Adipocyte (in vitro differentiated cells): ENCODE results near the gene LKAAEAR1.

Experiments used
- DNase-seq: peaks from one replicate; pipeline ENCODE4 v3.0.0-alpha.2; 2015; ENCODE audit warnings: low read depth
- H3K27me3 ChIP-seq: replicated peaks from 2 replicates; pipeline ENCODE4 v1.7.0; 2013; ENCODE audit warnings: mild to moderate bottlenecking, low read length, moderate library complexity; ENCODE audit not compliant: control insufficient read depth, insufficient read depth
- H3K36me3 ChIP-seq: 2 replicates; pipeline ENCODE4 v1.7.0; 2013; ENCODE audit warnings: low read length, mild to moderate bottlenecking, moderate library complexity; ENCODE audit not compliant: control insufficient read depth, insufficient read depth, severe bottlenecking
- H3K4me1 ChIP-seq: 2 replicates; pipeline ENCODE4 v1.7.0; 2013; ENCODE audit warnings: mild to moderate bottlenecking, low read length, moderate library complexity; ENCODE audit not compliant: control insufficient read depth, insufficient read depth
- H3K4me3 ChIP-seq: 2 replicates; pipeline ENCODE4 v1.7.0; 2013; ENCODE audit warnings: mild to moderate bottlenecking, low read length, moderate library complexity
- H3K9ac ChIP-seq: 2 replicates; pipeline ENCODE4 v1.7.0; 2013; ENCODE audit warnings: mild to moderate bottlenecking, low read length, moderate library complexity
- H3K9me3 ChIP-seq: 2 replicates; pipeline ENCODE4 v1.7.0; 2013; ENCODE audit warnings: mild to moderate bottlenecking, low read length, moderate library complexity; ENCODE audit not compliant: control insufficient read depth

Gene LKAAEAR1

GRCh38 chr20:64040231-64041039, 43.8 kb downstream of the LKAAEAR1 start:
- peaks cover 30% of the 10 kb centered on the region for H3K27me3 ChIP-seq
- DNase-seq, result no peak
- no peaks in the 10 kb centered on the region for H3K36me3 ChIP-seq
- no peak overlapping the region for H3K4me3 ChIP-seq
- H3K4me1 ChIP-seq, result peaks cover 8% of the 10 kb centered on the region
- no peak overlapping the region for H3K9ac ChIP-seq
- no peaks in the 10 kb centered on the region for H3K9me3 ChIP-seq

- Histone ChIP-seq H3K4me1 (peaks cover 8% of the 10 kb centered on the region), H3K27me3 (peaks cover 30% of the 10 kb centered on the region), H3K9ac (no peak overlapping the region), H3K36me3 (peaks cover 6% of the 10 kb centered on the region), H3K4me3 (no peak overlapping the region), H3K9me3 (no peaks in the 10 kb centered on the region)
- no peak for DNase-seq
Observed at GRCh38 chr20:64039293-64040160, 44.7 kb downstream of the LKAAEAR1 start.

- no peak overlapping the region for H3K9ac ChIP-seq
- H3K4me3 ChIP-seq, result peak overlapping the region; percentile 41
- DNase-seq, result peak; percentile 79
- peaks cover 13% of the 10 kb centered on the region for H3K4me1 ChIP-seq
- H3K27me3 ChIP-seq, result peaks cover 27% of the 10 kb centered on the region
- peaks cover 6% of the 10 kb centered on the region for H3K36me3 ChIP-seq
- no peaks in the 10 kb centered on the region for H3K9me3 ChIP-seq
Observed at GRCh38 chr20:64038565-64039292, 45.5 kb downstream of the LKAAEAR1 start.

- DNase-seq, result no peak
- no peaks in the 10 kb centered on the region for H3K9me3 ChIP-seq
- no peak overlapping the region for H3K4me3 ChIP-seq
- H3K4me1 ChIP-seq, result peaks cover 13% of the 10 kb centered on the region
- H3K9ac ChIP-seq, result no peak overlapping the region
- peaks cover 26% of the 10 kb centered on the region for H3K27me3 ChIP-seq
- peaks cover 6% of the 10 kb centered on the region for H3K36me3 ChIP-seq
Observed at GRCh38 chr20:64038224-64038564, 46.0 kb downstream of the LKAAEAR1 start.

DNA sequence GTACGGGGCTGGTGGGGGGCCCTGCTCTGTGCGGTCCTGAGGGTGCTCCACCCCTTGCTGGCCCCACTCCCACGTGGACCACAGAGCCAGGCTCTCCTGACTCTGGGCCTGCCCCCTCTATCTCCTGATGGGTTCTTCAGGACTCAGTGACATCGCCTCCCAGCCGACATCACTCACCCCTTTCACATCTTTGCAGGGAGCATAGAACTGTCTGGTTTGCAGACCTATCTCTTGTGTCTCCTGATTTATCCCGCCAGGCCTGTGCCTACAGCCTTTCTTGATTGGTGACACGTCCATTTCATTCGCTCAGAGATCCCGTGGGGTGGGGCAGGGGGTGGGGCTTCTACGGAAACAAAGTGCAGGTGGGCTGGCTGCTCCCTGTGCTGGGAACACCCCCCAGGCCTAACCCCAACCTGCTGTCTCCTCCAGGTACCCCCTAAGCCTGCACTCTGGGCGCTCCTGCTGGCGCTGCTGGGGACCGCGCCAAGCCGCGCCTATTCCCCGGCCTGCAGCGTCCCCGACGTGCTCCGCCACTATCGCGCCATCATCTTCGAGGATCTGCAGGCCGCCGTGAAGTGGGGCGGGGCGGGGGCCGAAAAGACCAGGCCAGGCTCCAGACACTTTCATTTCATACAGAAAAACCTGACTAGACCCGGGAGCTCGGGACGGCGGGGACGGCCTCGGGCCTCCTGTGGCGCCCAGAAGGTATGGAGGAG, 46.5 kb downstream of the LKAAEAR1 start:
- no peak overlapping the region for H3K4me3 ChIP-seq
- peaks cover 11% of the 10 kb centered on the region for H3K36me3 ChIP-seq
- H3K27me3 ChIP-seq, result peaks cover 26% of the 10 kb centered on the region

GRCh38 chr20:64037199-64037497, 47.0 kb downstream of the LKAAEAR1 start:
- Histone ChIP-seq H3K4me1 (peaks cover 13% of the 10 kb centered on the region), H3K9me3 (no peaks in the 10 kb centered on the region), H3K4me3 (no peak overlapping the region), H3K9ac (no peak overlapping the region), H3K36me3 (peaks cover 16% of the 10 kb centered on the region), H3K27me3 (peaks cover 24% of the 10 kb centered on the region)
- DNase-seq, result no peak

More for the DNA sequence above, 46.5 kb downstream of the LKAAEAR1 start:
- Histone ChIP-seq H3K9ac (no peak overlapping the region), H3K4me1 (peaks cover 13% of the 10 kb centered on the region), H3K9me3 (no peaks in the 10 kb centered on the region)
- DNase-seq, result no peak

- DNase-seq, result no peak
- H3K4me3 ChIP-seq, result no peak overlapping the region
Observed at GRCh38 chr20:64036346-64037198, 47.6 kb downstream of the LKAAEAR1 start.

GRCh38 chr20:64035933-64036345, 48.3 kb downstream of the LKAAEAR1 start, which contains the start of gene C20orf204:
Gene C20orf204 (plus strand): TSS chr20:64036182. CDS start chr20:64036324, 142 bp downstream.
- Histone ChIP-seq H3K9me3 (no peaks in the 10 kb centered on the region), H3K4me1 (peaks cover 13% of the 10 kb centered on the region), H3K4me3 (no peak within 1 kb of the TSS), H3K27me3 (peaks cover 18% of the 10 kb centered on the region), H3K36me3 (peaks cover 26% of the 10 kb centered on the region), H3K9ac (no peak within 1 kb of the TSS)
- no peak for DNase-seq

More at GRCh38 chr20:64036346-64037198, 47.6 kb downstream of the LKAAEAR1 start:
- Histone ChIP-seq H3K36me3 (peaks cover 22% of the 10 kb centered on the region), H3K9ac (no peak overlapping the region), H3K27me3 (peaks cover 20% of the 10 kb centered on the region), H3K4me1 (peaks cover 13% of the 10 kb centered on the region), H3K9me3 (no peaks in the 10 kb centered on the region)

DNA sequence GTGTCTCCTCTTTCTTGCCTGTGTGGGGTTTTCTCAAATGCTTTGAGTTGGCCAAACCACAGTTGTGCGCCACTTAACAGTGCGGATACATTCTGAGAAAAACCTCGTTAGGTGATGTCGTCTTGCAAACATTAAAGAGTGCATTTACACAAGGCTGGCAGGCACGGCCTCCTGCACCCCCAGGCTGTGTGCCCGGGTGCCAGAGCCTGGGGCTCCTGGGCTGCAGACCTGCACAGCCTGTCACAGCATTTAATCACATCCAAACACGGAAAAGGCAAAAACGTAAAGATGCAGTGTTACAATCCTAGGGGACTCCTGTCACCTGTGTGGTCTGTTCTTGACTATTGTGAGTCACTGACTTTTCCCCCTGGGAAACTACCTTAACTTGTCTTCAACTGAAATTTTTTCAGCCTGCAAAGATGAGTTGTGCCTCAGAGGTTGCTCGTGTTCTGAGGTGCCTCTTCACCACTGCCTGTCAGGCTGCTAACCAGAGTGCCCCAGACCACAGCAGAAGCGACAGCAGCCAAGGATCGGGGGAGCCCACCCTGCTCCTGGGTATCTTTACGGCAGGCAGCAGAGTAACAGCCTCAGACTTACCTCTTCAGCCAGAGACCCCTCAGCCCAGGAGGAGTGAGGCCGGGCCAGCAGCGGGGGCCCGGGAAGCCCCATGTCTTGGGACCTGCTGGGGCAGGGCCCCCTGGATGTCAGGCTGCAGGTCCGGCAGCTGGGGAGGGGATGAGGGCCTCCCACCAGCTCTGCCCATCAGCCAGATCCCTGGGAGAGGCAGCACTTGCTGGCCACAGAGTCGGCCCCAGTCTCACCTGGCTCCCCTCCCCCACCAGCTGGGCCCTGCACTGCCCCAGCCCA, 48.9 kb downstream of the LKAAEAR1 start:
- Histone ChIP-seq H3K36me3 (peaks cover 32% of the 10 kb centered on the region), H3K27me3 (peaks cover 11% of the 10 kb centered on the region), H3K4me1 (peaks cover 13% of the 10 kb centered on the region), H3K4me3 (no peak overlapping the region), H3K9ac (no peak overlapping the region), H3K9me3 (no peaks in the 10 kb centered on the region)
- no peak for DNase-seq
